Measurements from ENCODE around the gene PARP12. TPM values are rescaled to one million over a fixed set of nuclear protein-coding genes. Genes with fewer than 3 reads are reported as not detected.

Gene PARP12
- total RNA-seq, 1 donor from 2014 or later = 2.9 TPM

- no peak for FAIRE-seq
- DNase-seq (ENCODE audit: low spot score in 2 of 2) = peak in 1 of 2 donors; percentile 38
Observed at GRCh38 chr7:139995017-139995915, 67.5 kb downstream of the PARP12 start.

- no peak for DNase-seq (ENCODE audit: low spot score in 2 of 2)
- no peak for FAIRE-seq
Observed at GRCh38 chr7:139994356-139994755, 68.4 kb downstream of the PARP12 start.

GRCh38 chr7:139993592-139993991, 69.2 kb downstream of the PARP12 start:
- DNase-seq (ENCODE audit: low spot score in 2 of 2) (no peak), FAIRE-seq (no peak)

GRCh38 chr7:139993169-139993568, 69.6 kb downstream of the PARP12 start:
- FAIRE-seq (no peak), DNase-seq (ENCODE audit: low spot score in 2 of 2) (no peak)

GRCh38 chr7:139992353-139993044, 70.3 kb downstream of the PARP12 start:
- no peak for DNase-seq (ENCODE audit: low spot score in 2 of 2)
- no peak for FAIRE-seq

GRCh38 chr7:139991911-139992310, 70.8 kb downstream of the PARP12 start:
- no peak for FAIRE-seq
- DNase-seq (ENCODE audit: low spot score in 2 of 2) = no peak

- no peak for FAIRE-seq
- no peak for DNase-seq (ENCODE audit: low spot score in 2 of 2)
Observed at GRCh38 chr7:139991269-139991666, 71.5 kb downstream of the PARP12 start.

GRCh38 chr7:139990571-139991268, 72.0 kb downstream of the PARP12 start:
- FAIRE-seq = no peak
- DNase-seq (ENCODE audit: low spot score in 2 of 2) = no peak

GRCh38 chr7:139990142-139990535, 72.6 kb downstream of the PARP12 start:
- FAIRE-seq (no peak), DNase-seq (ENCODE audit: low spot score in 2 of 2) (no peak)

GRCh38 chr7:139989366-139990141, 73.2 kb downstream of the PARP12 start:
- FAIRE-seq (no peak), DNase-seq (ENCODE audit: low spot score in 2 of 2) (no peak)

GRCh38 chr7:139987691-139988516, 74.8 kb downstream of the PARP12 start:
- DNase-seq (ENCODE audit: low spot score in 2 of 2) = no peak
- no peak for FAIRE-seq

GRCh38 chr7:139985811-139986210, 76.9 kb downstream of the PARP12 start:
- DNase-seq (ENCODE audit: low spot score in 2 of 2) = no peak
- FAIRE-seq = no peak

GRCh38 chr7:139984642-139985539, 77.9 kb downstream of the PARP12 start:
- no peak for DNase-seq (ENCODE audit: low spot score in 2 of 2)
- no peak for FAIRE-seq

- FAIRE-seq (no peak), DNase-seq (ENCODE audit: low spot score in 2 of 2) (no peak)
Observed at GRCh38 chr7:139982927-139983920, 79.5 kb downstream of the PARP12 start.

GRCh38 chr7:139981511-139981895, 81.2 kb downstream of the PARP12 start:
- no peak for FAIRE-seq
- no peak for DNase-seq (ENCODE audit: low spot score in 2 of 2)

- FAIRE-seq (no peak), DNase-seq (ENCODE audit: low spot score in 2 of 2) (no peak)
Observed at GRCh38 chr7:139976838-139977656, 85.7 kb downstream of the PARP12 start.

Measured in frontal cortex (tissue), 4 donors.